GM12891 (cell line): ENCODE data around the gene RHOBTB1.

Experiments
- POLR2A ChIP-seq: IDR thresholded peaks from 2 replicates; pipeline ENCODE4 v1.6.1; 2011; ENCODE audit warnings: low read depth, low read length, control low read depth
- POLR2AphosphoS5 ChIP-seq: IDR thresholded peaks from 2 replicates; pipeline ENCODE4 v1.6.1; 2011; ENCODE audit warnings: low read depth, low read length, control low read depth
- SPI1 ChIP-seq: IDR thresholded peaks from 2 replicates; pipeline ENCODE4 v1.6.1; 2011; ENCODE audit warnings: low read depth, low read length, control low read depth

- TF ChIP-seq POLR2A (no peak), SPI1 (no peak), POLR2AphosphoS5 (no peak)
Observed at GRCh38 chr10:60883187-60883586, 60.8 kb downstream of the RHOBTB1 start.
